HG02852 (cell line): Measurements from ENCODE around the gene RSF1.
"Not testable (repeated sequence)": the region's sequence is repeated elsewhere in the genome, so short reads cannot be mapped to it uniquely, and the experiment has no call there.

Experiments
- ATAC-seq: cut with Tn5 transposase; IDR thresholded peaks from one replicate; pipeline ENCODE4 v1.9.1; 2021; ENCODE audit warnings: mild to moderate bottlenecking, moderate library complexity; ENCODE audit not compliant: unreplicated experiment

The RSF1 gene, protein sequence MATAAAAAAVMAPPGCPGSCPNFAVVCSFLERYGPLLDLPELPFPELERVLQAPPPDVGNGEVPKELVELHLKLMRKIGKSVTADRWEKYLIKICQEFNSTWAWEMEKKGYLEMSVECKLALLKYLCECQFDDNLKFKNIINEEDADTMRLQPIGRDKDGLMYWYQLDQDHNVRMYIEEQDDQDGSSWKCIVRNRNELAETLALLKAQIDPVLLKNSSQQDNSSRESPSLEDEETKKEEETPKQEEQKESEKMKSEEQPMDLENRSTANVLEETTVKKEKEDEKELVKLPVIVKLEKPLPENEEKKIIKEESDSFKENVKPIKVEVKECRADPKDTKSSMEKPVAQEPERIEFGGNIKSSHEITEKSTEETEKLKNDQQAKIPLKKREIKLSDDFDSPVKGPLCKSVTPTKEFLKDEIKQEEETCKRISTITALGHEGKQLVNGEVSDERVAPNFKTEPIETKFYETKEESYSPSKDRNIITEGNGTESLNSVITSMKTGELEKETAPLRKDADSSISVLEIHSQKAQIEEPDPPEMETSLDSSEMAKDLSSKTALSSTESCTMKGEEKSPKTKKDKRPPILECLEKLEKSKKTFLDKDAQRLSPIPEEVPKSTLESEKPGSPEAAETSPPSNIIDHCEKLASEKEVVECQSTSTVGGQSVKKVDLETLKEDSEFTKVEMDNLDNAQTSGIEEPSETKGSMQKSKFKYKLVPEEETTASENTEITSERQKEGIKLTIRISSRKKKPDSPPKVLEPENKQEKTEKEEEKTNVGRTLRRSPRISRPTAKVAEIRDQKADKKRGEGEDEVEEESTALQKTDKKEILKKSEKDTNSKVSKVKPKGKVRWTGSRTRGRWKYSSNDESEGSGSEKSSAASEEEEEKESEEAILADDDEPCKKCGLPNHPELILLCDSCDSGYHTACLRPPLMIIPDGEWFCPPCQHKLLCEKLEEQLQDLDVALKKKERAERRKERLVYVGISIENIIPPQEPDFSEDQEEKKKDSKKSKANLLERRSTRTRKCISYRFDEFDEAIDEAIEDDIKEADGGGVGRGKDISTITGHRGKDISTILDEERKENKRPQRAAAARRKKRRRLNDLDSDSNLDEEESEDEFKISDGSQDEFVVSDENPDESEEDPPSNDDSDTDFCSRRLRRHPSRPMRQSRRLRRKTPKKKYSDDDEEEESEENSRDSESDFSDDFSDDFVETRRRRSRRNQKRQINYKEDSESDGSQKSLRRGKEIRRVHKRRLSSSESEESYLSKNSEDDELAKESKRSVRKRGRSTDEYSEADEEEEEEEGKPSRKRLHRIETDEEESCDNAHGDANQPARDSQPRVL (N-terminal part only)

GRCh38 chr11:77820565-77821348, at the start of gene RSF1, which contains the start of gene AAMDC:
RSF1 (minus strand) TSS chr11:77820722; CDS start chr11:77820714, 8 bp downstream.
AAMDC (plus strand) TSS chr11:77821144; CDS start chr11:77842497, 21,353 bp downstream.
- ATAC-seq = peak; percentile 83

- ATAC-seq = no peak
Measured at GRCh38 chr11:77868744-77869143, 48.2 kb upstream of the RSF1 start.

- no peak for ATAC-seq
Measured at GRCh38 chr11:77866336-77866735, 45.8 kb upstream of the RSF1 start.

- ATAC-seq = no peak
Measured at GRCh38 chr11:77865805-77866204, 45.3 kb upstream of the RSF1 start.

- not testable (repeated sequence) for ATAC-seq
Measured at GRCh38 chr11:77861444-77861843, 40.9 kb upstream of the RSF1 start.

DNA sequence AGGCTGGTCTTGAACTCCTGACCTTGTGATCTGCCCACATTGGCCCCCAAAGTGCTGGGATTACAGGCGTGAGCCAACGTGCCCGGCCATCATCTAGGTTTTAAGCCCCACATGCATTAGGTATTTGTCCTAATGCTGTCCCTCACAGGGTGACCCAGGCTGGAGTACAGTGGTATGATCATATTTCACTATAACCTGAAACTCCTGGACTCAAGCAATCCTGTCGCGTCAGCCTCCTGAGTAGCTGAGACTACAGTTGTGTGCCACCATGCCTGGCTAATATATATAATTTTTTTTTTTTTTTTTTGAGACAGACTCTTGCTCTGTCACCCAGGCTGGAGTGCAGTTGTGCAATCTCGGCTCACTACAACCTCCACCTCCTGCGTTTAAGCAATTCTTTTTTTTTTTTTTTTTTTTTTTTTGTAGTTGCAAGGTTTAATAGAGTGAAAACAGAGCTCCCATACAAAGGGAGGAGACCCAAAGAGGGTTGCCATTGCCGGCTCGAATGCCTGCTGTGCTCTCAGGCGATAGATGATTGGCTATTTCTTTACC, 37.5 kb upstream of the RSF1 start:
- ATAC-seq = not testable (repeated sequence)

GRCh38 chr11:77854838-77855237, 34.3 kb upstream of the RSF1 start:
- ATAC-seq = no peak

DNA sequence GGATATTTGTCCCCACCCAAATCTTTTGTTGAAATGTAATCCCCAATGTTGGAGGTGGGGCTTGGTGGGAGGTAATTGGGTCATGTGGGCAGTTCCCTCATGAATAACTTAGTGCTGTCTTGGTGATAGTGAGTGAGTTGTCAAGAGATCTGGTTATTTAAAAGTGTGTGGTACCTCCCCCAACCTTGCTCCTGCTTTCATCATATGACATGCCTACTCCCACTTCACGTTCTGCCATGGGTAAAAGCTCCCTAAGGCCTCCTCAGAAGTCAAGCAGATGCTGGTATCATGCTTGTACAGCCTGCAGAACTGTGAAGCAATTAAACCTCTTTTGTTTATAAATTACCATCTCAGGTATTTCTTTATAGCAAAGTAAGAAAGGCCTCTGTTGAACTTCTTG, 31.0 kb upstream of the RSF1 start:
- ATAC-seq = no peak

GRCh38 chr11:77843700-77844099, 23.2 kb upstream of the RSF1 start:
- ATAC-seq = not testable (repeated sequence)

GRCh38 chr11:77842441-77843121, 22.1 kb upstream of the RSF1 start:
- no peak for ATAC-seq

DNA sequence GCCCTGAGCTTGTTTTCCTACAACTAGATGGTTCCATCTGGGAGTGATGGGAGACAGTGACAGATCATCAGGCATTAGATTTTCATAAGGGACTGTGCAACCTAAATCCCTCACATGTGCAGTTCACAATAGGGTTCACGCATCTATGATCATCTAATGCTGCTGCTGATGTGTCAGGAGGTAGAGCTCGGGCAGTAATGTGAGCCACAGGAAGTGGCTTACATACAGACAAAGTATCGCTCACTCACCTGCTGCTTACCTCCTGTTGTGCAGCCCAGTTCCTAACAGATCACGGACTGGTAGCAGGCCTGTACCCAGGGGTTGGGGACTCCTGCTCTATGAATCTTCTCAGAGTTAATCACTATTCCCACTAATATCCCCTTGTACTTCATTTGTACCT, 12.8 kb upstream of the RSF1 start:
- no peak for ATAC-seq

GRCh38 chr11:77828926-77829325, 8.4 kb upstream of the RSF1 start:
- ATAC-seq = no peak

- no peak for ATAC-seq
Measured at GRCh38 chr11:77823775-77824174, 3.3 kb upstream of the RSF1 start.

GRCh38 chr11:77822126-77822525, 1.6 kb upstream of the RSF1 start:
- not testable (repeated sequence) for ATAC-seq

DNA sequence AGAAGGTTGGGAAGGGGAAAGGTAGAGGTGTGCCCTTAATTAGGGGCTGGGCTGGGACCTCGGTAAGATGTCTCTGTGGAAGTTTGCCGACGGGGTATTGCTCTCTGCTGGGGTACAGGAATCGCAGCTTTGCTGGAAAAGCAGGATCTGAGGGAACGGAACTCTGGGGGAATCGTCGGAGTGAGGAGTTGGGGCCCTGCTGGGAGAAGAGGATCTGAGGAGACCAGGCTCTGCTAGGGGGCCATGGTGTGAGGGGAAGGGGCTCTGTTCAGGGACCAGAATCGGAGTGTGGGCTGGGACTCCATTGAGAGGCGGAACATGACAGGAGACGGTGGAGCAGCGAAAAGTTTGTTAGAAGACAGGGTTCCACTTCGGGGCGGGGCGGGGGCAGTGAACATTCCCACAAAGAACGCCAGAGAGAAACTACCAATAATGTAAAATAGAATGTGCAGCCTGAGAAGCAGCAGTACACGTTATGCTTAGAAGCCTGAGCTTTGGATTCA, 878 bp upstream of the RSF1 start:
- no peak for ATAC-seq

- ATAC-seq = peak; percentile 11
Measured at GRCh38 chr11:77819921-77820564, 479 bp downstream of the RSF1 start.

DNA sequence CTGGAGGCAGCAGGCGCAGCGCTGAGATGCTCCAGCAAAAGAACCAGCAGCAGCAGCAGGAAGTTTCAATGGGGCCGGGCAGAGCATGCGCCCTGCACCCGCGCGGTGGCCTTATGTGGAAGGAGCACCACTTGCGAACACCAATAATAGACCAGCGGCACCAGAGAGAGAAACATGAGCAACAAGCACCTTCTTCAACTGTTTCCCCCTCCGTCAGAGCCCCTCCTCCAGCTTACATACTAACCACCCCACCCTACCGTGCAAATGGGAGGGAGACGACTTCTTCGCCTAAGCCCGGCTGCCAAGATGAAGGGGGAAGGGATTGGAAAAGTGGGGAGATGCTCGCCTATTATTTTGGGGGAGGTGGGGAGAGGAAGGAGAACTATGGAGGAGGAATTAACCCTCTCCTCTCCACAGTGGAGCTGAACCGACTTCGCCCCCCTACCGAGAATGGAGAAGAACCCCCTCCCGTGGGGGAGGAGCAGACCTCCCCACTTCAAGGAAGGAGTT, 1.1 kb downstream of the RSF1 start:
- ATAC-seq = peak; percentile 46

GRCh38 chr11:77815459-77815858, 5.1 kb downstream of the RSF1 start:
- no peak for ATAC-seq
